ENCODE results near the gene CHML. TPM values are rescaled to one million over a fixed set of nuclear protein-coding genes. Genes with fewer than 3 reads are reported as not detected.

The CHML gene
- total and polyA plus RNA-seq, 2 of the 8 experiments (the other 6 are each of a cell fraction or from before 2014, with no cell fraction given): 11.5 to 82.4 TPM

- no peak for DNase-seq (ENCODE audit: low read depth in 1 of 2, low spot score in 2 of 2)
- H2BK20ac ChIP-seq (ENCODE audit: low read length): no peak overlapping the region
- no peak overlapping the region for H2AFZ ChIP-seq (ENCODE audit: low read length)
- FAIRE-seq: no peak
- H3K36me3 ChIP-seq (ENCODE audit: control insufficient read depth in 2 of 4, insufficient read depth in 4 of 4, low read length in 3 of 4): peaks cover 0 to 26% (median 7%) of the 10 kb centered on the region in 4 experiments; a peak in 5 of 8 replicates
- no peak overlapping the region for H4K8ac ChIP-seq (ENCODE audit: extremely low read depth, insufficient read depth, low read length)
- H4K5ac ChIP-seq (ENCODE audit: insufficient read length, low read depth, low read length): no peak overlapping the region
- no peak overlapping the region for H3K4me3 ChIP-seq (ENCODE audit: extremely low read depth in 1 of 4, insufficient read depth in 2 of 4, low read depth in 3 of 4, low read length in 4 of 4)
- no peak overlapping the region for H4K91ac ChIP-seq (replicated peaks; ENCODE audit: insufficient read length, low read length)
- peaks cover 0 to 3% (median 0%) of the 10 kb centered on the region in 4 experiments; a peak in 3 of 7 replicates for H3K4me1 ChIP-seq (replicated peaks in 1 of 4; ENCODE audit: control insufficient read depth in 3 of 4, insufficient read depth in 4 of 4, low read length in 3 of 4)
- ChIA-PET CTCF (ENCODE audit: partially characterized antibody) (interaction anchor here (0.7 to 1.7 kb wide), 4 partner anchors 12 to 203 kb away, joined by 3 to 5 read pairs (median 3); no protein-coding TSS in a partner anchor), POLR2A (ENCODE audit: partially characterized antibody) (no interaction called here)
- no peak overlapping the region for H2BK5ac ChIP-seq (ENCODE audit: low read depth, low read length)
- no peaks in the 10 kb centered on the region for H3K79me1 ChIP-seq (ENCODE audit: low read depth, low read length)
- no peak overlapping the region for H3K23ac ChIP-seq (ENCODE audit: insufficient read length)
- no peak overlapping the region for H2BK12ac ChIP-seq (ENCODE audit: low read depth, low read length)
- H3K18ac ChIP-seq (ENCODE audit: extremely low read depth, low read length): no peak overlapping the region
- H3K56ac ChIP-seq (replicated peaks; ENCODE audit: insufficient read length, low read depth, low read length): no peak overlapping the region
- peaks cover 0 to 46% of the 10 kb centered on the region in 2 experiments; a peak in 3 of 4 replicates for H3K79me2 ChIP-seq (ENCODE audit: control insufficient read depth in 1 of 2, insufficient read depth in 2 of 2, low read length in 2 of 2)
- H3K4ac ChIP-seq (replicated peaks; ENCODE audit: insufficient read length, low read depth, low read length): no peak overlapping the region
- H2BK15ac ChIP-seq (ENCODE audit: low read length): no peak overlapping the region
- H2BK120ac ChIP-seq (replicated peaks; ENCODE audit: low read depth, low read length): no peak overlapping the region
- peaks cover 2 to 3% of the 10 kb centered on the region in 2 experiments for H4K20me1 ChIP-seq (replicated peaks in 1 of 2; ENCODE audit: control insufficient read depth in 1 of 2, insufficient read depth in 2 of 2, low read length in 2 of 2)
- H3K27me3 ChIP-seq (replicated peaks in 1 of 4; ENCODE audit: control insufficient read depth in 3 of 4, extremely low read depth in 1 of 4, insufficient read depth in 3 of 4, low read length in 3 of 4): no peaks in the 10 kb centered on the region
- no peak overlapping the region for H2AK5ac ChIP-seq (ENCODE audit: low read depth, low read length)
- no peaks in the 10 kb centered on the region for H3K9me3 ChIP-seq (ENCODE audit: insufficient read depth in 2 of 2, low read depth in 1 of 2, low read length in 1 of 2)
- H3K23me2 ChIP-seq (ENCODE audit: low read depth, low read length): no peaks in the 10 kb centered on the region
- no peak overlapping the region for H3K14ac ChIP-seq (ENCODE audit: insufficient read length)
- H3K27ac ChIP-seq (ENCODE audit: low read depth, low read length): no peak overlapping the region
- H3K9ac ChIP-seq (replicated peaks in 1 of 4; ENCODE audit: extremely low read depth in 1 of 4, low read depth in 3 of 4, low read length in 3 of 4): no peak overlapping the region
- no peak overlapping the region for H3K4me2 ChIP-seq (ENCODE audit: insufficient read depth in 1 of 2, low read depth in 2 of 2, low read length in 2 of 2)
- no peak for TF ChIP-seq CEBPB (IDR thresholded peaks at IDR 0.05; ENCODE audit: low read depth, low read length)
- TF ChIP-seq SP2 (IDR thresholded peaks at IDR 0.05; ENCODE audit: low read length): no peak
- TF ChIP-seq SUZ12 (IDR thresholded peaks at IDR 0.05; ENCODE audit: low read length): no peak
- TF ChIP-seq EGR1 (IDR thresholded peaks at IDR 0.05; ENCODE audit: borderline replicate concordance, low read depth, low read length): no peak
- no peak for TF ChIP-seq SIX5 (IDR thresholded peaks at IDR 0.05; ENCODE audit: low read depth, low read length)
- no peak for TF ChIP-seq MAX (IDR thresholded peaks at IDR 0.05)
These were observed 10.2 kb downstream of the CHML start for GRCh38 chr1:241630005-241630404.

Measured in H1 (cell line).